HCT116 (cell line): ENCODE data around the gene CHRNB4.

Experiments
- EZH2 ChIP-seq: fragments of 200-600 bp; sonication (generic); IDR thresholded peaks from 2 replicates; pipeline ENCODE4 v1.6.1; 2017; ENCODE audit warnings: antibody characterized with exemption, mixed run types
- FOSL1 ChIP-seq: IDR thresholded peaks from 2 replicates; pipeline ENCODE4 v1.6.1; 2012; ENCODE audit warnings: low read depth
- JUND ChIP-seq: IDR thresholded peaks from 2 replicates; pipeline ENCODE4 v1.6.1; 2012
- SRF ChIP-seq: IDR thresholded peaks from 2 replicates; pipeline ENCODE4 v1.6.1; 2012; ENCODE audit warnings: low read depth
- TF ChIP-seq, protein P1 (sequence below), 3 experiments: fragments of 200-600 bp in 1 of 3; sonication (generic) in 1 of 3; IDR thresholded peaks in 2 of 3; conservative IDR thresholded peaks in 1 of 3; 2 replicates each; pipeline ENCODE4 v1.5.1; 2012 to 2017; ENCODE audit warnings: low read depth in 2 of 3, low read length in 2 of 3, antibody characterized with exemption in 1 of 3, borderline replicate concordance in 1 of 3, control low read depth in 1 of 3, mild to moderate bottlenecking in 1 of 3, mixed read lengths in 1 of 3, mixed run types in 1 of 3, moderate library complexity in 1 of 3; ENCODE audit not compliant: insufficient read depth in 1 of 3

DNA sequence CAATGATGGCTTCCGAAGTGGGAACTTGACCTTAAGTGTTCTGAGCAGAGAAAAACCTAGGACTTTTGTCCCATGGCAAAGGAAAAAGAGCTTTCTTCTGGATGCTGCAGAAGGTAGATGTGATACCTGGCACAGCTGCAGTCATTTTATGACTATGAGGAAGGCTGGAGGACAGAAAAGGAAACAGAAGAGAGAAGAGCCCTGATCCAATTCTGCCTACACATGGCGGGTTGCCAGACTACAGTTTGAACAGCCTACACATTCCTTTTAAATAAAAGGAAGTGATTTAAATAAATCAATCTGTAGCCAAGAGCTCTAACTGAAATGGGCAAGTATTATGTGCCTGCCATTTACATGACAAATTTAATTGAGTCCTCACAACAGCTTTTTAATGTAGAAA is 43.6 kb upstream of the CHRNB4 start:
- TF ChIP-seq SRF (no peak), JUND (no peak), EZH2 (no peak), FOSL1 (no peak)
- TF ChIP-seq, protein P1, sequence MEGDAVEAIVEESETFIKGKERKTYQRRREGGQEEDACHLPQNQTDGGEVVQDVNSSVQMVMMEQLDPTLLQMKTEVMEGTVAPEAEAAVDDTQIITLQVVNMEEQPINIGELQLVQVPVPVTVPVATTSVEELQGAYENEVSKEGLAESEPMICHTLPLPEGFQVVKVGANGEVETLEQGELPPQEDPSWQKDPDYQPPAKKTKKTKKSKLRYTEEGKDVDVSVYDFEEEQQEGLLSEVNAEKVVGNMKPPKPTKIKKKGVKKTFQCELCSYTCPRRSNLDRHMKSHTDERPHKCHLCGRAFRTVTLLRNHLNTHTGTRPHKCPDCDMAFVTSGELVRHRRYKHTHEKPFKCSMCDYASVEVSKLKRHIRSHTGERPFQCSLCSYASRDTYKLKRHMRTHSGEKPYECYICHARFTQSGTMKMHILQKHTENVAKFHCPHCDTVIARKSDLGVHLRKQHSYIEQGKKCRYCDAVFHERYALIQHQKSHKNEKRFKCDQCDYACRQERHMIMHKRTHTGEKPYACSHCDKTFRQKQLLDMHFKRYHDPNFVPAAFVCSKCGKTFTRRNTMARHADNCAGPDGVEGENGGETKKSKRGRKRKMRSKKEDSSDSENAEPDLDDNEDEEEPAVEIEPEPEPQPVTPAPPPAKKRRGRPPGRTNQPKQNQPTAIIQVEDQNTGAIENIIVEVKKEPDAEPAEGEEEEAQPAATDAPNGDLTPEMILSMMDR (IDR thresholded peaks at IDR 0.05 in 2 of 3, conservative IDR thresholded peaks at IDR 0.05 in 1 of 3; ENCODE audit: borderline replicate concordance in 1 of 3, insufficient read depth in 1 of 3, low read depth in 2 of 3, low read length in 2 of 3): no peak
